Left hindlimb (tissue), 1 donor: ENCODE data around the gene TRABD2B.

ENCODE experiments used
- DNase-seq: peaks from one replicate; pipeline ENCODE4 v3.0.0-alpha.2; 2018

Gene TRABD2B

DNA sequence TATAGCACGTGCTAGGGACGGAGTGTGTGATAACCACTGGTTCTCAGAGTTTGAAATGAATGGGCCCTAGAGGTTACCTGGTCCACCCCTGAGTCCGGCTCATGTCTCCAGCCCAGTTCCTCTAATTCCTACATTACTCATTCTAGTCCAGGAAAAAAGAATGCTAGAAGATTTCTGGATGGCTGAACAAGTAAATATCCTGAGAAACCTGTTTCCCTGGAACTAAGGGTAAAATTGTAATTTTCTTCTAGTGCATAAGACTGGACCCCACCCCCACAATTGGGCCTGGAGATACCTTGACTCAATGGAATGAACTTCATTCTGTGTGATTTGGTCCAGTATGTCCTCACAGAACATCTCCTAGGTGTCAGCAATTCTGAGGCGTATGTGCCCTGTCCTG is 208.4 kb downstream of the TRABD2B start:
- DNase-seq: no peak

DNA sequence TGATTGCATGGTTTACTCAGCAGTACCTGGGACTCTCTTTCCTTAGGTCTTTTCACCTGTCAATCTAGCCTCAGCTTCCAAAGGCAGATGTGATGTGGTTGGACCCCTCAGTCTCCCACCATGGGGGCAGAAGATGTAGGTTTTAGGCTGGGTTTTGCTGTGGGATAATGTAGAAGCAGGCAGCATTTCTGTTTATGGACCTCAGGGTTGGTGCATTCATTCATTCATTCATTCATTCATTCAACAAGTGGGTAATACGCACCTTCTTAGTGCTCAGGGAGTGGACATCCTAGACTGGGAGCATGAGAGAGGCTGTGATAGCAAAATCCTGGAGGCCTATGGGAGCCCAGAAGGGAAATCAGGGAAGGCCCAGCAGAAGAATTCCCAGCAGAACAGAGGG is 209.6 kb downstream of the TRABD2B start:
- DNase-seq: no peak

DNA sequence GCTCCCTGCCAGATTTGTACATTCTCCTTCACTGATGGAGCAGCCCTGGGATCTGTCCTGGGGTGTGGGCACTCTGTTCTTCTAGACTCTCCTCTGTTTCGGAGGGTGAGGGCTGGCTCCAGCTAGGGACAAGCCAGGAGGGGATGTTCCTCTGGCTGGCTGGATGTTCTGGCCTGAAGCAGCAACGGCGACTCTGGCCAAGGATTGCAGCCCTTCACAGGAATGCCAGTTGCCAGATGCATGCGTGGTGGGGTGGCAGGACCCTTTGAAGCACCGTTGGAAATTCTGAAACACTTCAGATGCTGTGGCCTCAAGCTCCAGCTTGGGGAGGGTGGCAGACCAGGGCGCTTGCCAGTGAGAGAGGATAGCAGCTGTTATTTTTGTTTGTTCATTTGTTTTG is 210.9 kb downstream of the TRABD2B start:
- DNase-seq: no peak

DNA sequence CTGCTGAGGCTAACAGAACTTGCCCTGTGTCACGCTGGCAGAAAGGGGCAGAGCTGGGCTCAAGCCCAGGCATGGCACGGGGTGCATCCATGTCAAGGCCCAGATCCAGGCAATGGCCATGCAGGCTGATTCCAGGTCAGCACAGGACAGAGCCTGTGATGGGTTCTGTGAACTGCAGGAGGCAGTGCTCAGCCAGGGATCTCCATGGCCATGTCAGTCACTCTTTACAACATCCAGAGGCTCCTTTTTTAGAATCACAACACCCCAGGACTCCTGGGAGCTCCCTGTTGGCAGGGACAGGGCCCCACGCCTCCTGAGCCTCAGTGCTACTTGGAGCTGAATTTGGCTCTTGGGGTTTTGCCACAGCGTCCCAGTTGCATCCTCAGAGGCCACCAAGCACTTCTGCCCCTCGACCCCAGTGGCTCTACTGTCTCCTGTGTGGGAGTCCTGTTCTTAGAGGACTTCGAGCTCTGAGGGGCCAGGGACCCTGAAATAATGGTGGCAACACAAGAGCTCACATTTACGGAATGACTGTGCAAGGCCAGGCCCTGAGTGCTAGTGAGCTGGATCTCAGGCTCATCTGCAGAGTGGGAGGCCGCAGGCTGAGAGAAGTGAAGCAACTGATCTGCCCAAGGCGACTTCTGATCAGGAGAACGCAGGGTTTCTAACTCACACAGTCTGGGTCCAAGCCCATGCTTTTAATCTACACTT is 211.5 kb downstream of the TRABD2B start:
- DNase-seq: no peak

DNA sequence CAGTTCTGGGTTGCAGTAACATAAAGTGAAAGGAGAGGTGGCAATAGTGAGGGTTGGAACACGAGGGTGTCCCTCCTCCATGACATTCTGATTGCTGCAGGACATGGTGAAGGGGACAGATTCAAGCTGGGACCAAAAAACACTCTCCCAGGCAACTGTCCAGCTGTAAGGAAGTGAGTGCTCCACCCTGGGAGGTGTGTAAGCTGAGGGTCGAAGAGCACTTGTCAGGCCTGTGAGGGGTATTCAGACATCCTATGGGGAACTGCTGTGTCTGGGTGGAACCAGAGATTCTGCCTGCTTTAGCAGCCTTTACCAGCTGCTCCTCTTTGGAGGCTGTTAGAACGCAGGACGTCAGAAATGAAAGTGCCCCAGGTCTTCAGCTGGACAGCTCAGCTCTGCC is 212.1 kb downstream of the TRABD2B start:
- DNase-seq: no peak

DNA sequence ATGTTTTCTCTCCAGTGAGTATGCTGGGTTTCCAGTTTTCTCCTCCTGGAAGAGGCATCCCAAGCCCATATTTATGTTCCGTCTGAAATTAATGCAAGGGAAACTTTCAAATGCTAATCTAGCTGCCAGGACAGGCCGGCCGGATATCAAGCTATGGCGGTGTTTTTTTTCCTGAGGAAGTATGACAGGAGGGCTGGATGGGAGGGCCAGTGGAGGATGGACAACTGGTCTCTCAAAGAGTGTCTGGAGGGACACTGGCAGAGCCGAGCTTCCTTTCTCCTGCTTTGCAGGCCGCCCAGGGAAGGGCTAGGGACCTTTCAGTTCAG is 212.7 kb downstream of the TRABD2B start:
- DNase-seq: no peak

DNA sequence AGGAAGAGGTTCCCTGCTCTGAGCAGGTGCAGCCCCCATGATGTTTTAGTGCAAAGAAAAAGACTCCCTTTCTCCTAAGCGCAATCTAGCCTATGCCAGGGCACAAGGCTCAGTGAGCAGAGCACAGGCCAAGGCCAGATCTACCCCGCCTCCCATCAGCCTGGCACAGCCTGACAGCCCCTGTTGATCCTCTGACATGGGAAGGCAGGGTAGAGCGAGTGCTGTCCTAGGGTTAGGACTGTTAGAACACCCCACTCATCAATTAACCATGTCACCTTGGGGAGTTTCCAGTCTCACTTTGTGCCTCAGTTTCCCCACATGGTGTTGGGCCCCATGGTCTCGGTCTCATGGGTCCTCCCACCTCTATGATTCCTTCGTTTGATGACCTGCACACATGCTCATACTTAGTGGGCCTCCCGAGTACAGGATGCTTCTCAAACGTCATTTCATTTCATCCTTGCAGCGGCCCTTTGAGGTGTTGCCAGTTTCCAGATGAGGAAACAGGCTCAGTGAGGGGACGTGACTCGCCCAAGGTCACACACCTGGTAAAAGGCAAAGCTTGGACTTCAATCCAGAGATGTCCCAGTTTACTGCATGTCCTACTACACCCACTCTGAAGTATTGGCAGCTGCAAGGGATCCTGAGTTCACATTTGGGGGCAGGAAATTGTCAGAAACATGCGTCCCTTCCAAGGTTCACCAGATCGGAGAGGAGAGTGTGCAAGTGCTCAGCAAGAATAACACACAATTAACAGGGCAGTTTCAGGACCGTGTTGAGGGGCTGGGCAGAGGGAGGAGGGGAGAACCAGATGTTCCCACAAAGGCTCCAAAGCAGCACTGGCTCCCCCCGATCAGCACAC is 213.3 kb downstream of the TRABD2B start:
- DNase-seq: peak; percentile 66

DNA sequence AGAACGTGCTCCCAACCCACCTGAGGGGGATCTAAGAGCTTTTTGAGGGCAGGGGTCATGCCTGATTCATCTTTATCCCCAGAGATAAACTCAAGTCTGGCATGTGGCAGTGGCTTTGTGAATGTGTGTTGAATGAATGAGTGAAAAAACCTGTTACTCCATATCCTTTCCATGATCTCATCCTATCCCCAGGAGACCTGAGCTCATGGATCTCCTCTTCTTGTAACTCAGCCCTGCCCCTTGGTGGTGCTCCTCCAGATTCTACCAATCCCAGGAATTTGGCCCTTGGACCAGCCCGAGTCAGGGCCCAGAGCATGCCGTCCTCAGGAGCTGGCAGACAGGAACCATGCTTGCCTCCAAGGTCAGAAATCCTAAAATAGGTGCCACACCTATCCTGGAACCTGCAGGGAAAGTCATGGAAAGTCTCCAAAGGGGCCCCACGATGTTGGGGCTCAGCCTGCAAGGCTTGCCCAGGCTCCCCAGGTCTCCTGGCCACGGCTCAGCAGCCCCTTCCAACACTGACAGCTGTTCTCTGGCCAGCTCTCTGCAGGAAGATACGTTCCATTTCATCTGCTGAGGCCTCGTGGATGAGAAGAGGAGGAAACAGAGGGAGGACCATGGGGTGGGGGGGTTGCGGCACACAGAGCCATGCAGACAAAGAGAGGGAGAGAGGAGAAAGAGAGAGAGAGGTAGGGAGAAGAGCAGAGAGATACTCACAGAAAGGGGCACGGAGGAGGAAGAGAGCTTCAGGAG is 214.6 kb downstream of the TRABD2B start:
- no peak for DNase-seq

DNA sequence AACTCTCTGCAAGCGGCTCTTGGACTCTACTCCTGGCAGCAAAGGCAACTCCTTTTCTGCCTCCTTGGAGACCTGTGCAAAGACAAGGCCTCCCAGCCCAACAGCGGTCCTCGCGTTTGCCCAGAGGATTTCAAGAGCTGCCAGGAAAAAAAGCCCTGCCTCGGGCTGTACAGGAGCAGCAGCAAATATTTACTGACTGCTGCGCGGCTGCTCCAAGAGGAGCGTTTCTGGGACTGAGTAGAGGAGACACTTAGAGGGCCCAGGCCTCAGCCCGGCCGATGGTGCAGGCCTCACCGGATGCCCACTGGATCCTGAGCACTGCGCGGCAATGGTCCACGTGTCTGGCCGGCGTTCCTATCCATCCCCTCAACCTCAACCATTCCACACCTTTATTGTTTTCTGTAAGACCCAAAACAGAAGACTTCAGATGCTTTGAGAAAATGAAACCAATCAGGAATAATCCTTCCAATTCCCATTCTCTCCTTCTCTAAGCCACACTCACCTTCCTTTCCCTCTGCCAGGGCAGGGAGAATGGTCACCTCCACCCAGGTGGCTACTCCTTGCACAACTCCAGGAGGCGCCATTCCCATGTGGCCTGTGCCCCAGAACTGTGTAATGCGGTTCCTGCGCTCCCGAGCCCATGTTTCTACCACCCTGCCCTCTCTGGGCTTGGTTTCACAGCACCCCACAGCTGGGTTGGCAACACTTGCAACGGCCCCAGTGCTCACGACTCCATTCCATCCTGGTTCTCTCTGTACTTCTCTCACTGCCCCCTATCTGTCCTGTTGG is 215.8 kb downstream of the TRABD2B start:
- DNase-seq: peak; percentile 65

DNA sequence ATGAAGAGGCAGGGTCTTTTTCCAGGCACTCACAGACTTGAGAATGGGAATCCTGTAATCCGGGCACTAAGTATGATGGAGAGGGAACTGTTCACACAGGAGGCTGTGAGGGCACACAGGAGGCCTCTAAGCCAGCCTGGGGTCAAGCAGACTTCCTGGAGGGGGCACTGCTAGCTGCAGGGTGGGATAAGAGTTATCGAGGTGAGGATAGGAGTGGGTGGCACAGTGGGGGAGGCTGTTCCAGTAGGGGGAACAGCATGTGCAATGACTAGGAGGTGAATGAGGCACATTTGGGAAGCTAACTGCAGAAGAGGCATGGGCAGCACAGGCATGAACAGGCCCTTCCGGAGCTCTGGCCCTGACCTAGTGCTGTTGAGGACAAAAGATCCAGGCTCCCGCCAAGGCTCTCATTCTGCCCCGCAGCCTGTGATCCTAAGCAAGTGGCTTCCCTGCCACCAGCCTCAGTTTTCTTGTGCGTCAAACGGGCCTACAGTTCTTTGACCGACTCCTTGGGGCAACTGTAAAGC is 216.7 kb downstream of the TRABD2B start:
- DNase-seq: no peak

DNA sequence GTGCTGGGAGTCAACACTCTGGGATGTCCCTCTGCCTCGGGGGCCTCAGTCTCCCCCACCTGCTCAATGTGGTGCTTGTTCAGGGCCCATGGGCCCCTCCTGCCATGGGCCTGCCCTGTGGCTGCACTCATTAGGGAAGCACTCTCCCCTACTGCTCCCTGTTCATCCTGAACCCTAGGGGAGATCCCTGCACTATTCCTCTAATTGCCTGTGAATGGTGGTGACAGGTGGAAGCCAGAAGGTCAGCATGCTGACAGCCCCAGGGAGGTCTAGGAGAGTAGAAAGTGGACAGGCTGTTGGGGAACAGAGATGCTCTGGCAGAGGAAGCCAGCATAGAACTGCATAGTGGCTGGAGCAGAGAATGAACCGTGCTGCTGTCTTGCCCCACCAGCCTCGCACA is 217.6 kb downstream of the TRABD2B start:
- DNase-seq: no peak

DNA sequence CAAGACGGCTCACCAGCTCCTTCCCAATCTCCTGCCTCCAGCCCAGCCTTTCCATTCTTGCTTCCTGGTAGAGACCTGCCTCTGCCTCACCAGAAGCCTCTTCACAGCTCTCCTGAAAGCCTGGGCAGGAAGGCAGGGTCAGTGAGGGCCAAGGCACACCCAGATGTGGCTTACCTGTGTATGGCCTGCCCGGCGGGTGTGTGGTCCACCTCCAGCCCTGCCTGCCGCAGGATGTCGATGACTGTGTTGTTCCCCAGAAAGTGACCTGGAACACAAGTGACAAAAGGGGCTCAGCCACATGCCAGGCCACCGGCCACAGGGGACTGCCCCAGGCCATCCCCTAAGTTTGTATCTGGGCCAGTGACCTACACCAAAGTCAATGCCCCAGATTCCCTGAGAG is 218.9 kb downstream of the TRABD2B start:
- DNase-seq: no peak

DNA sequence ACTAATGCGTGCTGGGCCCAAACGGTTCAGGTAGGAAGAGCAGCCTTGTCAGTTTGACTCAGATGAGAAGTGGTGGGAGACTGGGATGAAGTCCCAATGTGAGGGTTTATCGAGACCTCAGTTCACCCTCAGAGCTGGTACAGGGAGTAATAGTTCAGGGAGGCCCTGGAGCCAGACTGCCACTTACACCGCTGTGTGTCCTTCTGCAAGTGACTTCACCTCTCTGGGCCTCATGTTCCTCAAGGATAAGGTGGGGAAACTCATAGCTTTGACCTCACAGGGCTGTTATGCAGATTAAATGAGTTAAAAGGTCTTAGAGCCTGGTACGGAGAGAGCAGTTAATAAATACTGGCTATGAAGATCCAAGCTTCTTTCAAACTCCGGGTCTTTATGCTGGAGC is 219.9 kb downstream of the TRABD2B start:
- DNase-seq: no peak

DNA sequence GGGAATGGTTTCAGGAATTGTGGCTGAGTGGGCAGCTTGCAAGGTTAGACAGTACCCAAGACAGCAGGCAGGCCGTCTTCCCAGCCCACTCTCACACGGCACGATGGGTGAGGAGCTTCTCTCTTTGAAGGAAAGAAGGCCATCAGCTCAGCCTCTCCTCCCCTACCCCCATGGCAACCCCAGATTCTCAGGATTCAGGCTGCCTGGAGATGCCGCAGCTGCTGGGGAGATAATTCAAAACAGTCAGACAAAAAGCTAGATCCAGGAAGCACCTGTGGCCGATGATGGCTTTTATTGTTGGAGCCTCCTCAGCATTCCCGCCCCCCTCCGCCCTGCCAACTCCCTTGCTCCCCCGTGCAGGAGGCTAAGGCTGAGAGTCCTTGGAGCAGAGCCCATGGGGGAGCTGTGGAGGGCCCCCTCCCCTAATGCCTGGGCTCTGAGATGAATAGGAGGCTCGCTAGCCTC is 220.5 kb downstream of the TRABD2B start:
- peak; percentile 74 for DNase-seq

DNA sequence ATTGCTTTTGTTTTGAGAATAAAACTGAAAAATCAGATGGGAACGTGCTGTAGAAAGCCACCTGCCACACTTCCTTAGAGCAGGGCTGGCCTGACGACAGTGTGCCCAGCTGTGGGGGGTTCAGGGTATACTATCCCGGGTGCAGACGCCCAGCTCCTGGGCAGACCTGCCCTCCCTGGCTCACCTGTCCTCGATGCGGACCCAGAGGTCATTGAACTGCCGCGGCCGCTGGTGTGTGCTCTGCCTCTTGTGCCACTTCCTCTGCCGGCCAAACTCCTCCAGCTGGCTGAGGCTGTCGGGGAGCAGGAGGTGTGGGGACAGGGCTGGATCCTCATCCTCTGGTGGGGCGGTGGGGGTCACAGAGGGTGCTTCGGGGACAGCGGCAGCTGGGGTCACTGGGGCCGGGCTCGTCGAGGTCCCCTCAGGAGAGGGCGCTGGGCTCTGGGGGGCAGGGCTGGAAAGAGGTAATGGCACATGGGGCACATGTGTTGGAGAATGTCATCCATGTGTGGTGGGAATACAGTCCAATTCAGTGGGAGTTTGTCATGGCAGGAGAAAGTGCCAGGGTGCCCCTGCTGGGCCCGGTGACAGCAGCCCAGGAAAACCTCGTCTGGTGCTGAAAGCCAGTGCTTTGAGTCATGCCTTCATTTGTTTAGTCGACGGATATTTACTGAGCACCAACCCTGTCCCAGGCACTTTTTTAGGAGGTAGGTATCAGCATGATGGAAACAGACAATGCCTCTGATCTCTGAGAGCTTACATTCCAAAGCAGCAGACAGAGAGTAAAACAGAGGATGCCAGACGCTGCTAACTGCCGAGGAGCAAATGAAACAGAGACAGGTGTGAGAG is 222.0 kb downstream of the TRABD2B start:
- no peak for DNase-seq

DNA sequence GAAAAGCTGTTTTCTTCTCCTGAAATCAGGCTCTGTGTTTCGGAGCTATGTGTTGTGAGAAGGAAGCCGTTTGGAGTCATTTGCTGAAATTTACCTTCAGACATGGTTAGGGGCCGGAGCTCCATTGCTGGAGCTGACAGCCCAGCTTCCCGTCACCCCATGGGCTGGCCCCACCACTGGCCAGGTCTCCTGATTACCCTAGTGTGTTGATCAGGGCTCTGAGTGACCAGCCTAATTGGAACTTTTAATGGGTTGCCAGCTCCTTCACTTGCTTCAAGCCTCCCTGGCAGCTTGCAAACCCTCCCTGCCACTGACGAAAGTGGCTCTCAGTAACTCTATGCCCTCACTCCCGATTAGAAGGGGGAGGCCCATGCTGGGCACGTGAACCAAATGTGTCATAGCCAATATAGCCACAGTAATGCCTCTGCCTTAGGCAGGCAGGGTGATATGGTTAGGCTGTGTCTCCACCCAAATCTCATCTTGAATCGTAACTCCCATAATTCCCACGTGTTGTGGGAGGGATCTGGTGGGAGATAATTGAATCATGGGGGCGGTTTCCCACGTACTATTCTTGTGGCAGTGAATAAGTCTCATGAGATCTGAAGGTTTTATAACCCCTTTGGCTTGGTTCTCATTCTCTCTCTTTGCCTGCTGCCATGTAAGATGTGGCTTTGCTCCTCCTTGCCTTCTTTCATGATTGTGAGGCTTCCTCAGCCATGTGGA is 224.1 kb downstream of the TRABD2B start:
- no peak for DNase-seq

DNA sequence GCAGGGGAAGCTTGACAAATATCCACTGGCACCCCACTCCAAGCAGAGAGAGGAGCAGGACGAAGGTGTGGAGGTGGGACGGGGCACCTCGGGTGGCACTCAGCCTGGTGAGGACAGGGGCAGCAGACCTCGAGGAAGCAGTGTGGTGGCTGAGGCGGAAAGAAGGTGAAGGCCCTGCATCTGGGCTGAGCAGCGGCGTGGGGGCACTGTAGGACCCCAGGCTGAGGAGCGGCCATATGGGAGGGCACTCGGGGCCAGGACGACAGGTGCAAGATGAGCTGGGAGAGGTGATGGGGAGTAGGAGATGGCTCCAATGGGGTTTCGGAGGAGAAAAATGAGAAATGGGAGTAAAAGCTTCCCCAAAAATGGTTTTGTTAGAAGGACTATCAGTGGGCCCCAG is 224.9 kb downstream of the TRABD2B start:
- DNase-seq: no peak

DNA sequence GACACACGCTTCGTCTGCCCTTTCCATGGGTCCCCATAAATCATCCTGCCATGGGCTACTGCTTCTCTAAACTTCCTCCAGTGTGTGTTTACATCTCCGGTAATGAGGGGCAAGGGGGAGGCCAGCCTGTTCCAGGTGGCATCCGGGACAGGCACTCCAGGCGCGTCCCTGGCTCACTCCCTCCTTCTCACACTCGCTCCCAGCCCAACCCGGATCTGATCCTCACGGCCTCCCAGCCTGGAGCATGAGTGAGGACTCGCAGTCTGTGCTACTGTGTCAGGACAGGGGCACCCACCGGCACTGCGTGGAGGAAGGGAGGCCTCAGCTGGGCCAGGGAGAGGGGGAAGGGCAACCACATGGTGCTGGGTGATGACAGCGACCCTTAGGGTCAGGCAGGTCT is 225.4 kb downstream of the TRABD2B start:
- no peak for DNase-seq

DNA sequence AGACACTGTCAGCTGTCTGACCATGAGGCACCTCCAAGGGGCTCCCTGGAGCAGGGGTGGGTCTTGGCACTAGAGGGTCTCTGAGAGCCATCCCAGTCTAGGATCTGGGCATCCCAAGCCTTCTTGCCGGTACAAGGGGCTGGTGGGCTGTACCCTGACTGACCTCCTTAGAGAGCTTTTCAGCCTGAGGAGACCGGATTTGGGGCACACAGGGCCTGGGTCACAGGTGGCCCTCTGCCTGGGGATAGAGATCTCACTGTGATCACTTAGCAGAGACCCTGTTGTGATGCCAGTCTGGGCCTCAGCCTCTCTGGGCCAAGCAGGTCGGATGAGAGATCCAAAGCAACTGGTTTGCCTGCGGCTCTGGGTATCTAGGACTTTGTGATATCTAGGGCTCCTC is 227.2 kb downstream of the TRABD2B start:
- no peak for DNase-seq

DNA sequence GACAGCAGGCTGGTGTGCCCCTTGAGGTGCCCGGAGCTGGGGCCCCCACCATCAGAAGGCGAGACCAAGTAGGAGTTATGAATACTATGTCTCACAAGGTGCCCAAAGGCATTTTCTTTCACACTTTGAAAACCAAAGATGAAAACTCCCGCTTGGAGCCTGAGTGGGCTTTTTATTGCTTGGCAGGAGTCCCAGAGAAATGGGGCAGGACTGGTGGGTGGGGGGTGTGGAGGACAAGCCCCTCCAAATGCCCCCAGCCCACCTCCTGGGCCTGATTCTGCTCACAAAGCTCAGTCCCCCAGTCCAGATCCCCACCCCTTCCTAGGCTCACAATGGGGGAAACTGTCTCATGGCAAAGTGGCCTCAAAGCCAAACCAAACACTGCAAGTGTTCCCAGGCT is 227.9 kb downstream of the TRABD2B start:
- no peak for DNase-seq

DNA sequence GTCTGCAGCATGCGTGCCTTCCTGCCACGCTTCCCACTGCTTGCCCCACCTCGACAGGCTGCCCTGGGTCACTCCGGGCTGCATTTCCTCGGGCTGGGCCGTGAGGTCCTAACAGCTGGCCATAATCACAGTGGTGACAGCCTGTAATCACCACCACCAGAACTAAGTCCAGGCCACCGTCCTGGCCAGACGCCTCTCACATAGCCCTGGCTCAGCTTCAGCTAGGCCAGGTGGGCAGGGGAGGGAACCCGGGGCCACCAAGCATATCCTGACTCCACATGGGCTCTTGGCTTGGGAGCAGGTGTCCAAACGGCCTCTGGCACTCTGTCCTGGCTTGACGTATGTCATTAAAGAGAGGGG is 229.5 kb downstream of the TRABD2B start:
- no peak for DNase-seq
